GM18505 (cell line): Measurements from ENCODE around the gene PTBP1.
"Not testable (repeated sequence)": the region's sequence is repeated elsewhere in the genome, so short reads cannot be mapped to it uniquely, and the experiment has no call there.

ENCODE experiments used
- ATAC-seq: cut with Tn5 transposase; IDR thresholded peaks from one replicate; pipeline ENCODE4 v1.9.1; 2021; ENCODE audit not compliant: unreplicated experiment
- POLR2A ChIP-seq: IDR thresholded peaks from 4 replicates; pipeline ENCODE4 v1.6.1; 2011; ENCODE audit warnings: borderline replicate concordance; ENCODE audit not compliant: insufficient read depth, insufficient read length; ENCODE audit errors: extremely low read depth

The PTBP1 gene

GRCh38 chr19:825897-826644 lies 28.8 kb downstream of the PTBP1 start:
- no peak for TF ChIP-seq POLR2A
- ATAC-seq = no peak

- ATAC-seq = no peak
- TF ChIP-seq POLR2A = no peak
These were observed 30.1 kb downstream of the PTBP1 start for GRCh38 chr19:827314-827709.

- ATAC-seq = no peak
- no peak for TF ChIP-seq POLR2A
These were observed 30.6 kb downstream of the PTBP1 start, which contains the start of gene AZU1 for GRCh38 chr19:827710-828321. AZU1 (plus strand) TSS chr19:827837; CDS start chr19:827847, 10 bp downstream.

GRCh38 chr19:829129-829758 lies 32.0 kb downstream of the PTBP1 start:
- ATAC-seq = no peak
- no peak for TF ChIP-seq POLR2A

- no peak for TF ChIP-seq POLR2A
These were observed 34.4 kb downstream of the PTBP1 start for GRCh38 chr19:831407-832369.

GRCh38 chr19:834216-834615 lies 37.0 kb downstream of the PTBP1 start:
- no peak for ATAC-seq
- TF ChIP-seq POLR2A = no peak

More at GRCh38 chr19:831407-832369, 34.4 kb downstream of the PTBP1 start:
- ATAC-seq = no peak

GRCh38 chr19:835210-835810 lies 38.1 kb downstream of the PTBP1 start:
- ATAC-seq = no peak

GRCh38 chr19:840519-841206 lies 43.4 kb downstream of the PTBP1 start, which contains the start of gene PRTN3:
PRTN3 (plus strand) TSS chr19:840999; CDS start chr19:841009, 10 bp downstream.
- ATAC-seq = no peak
- no peak for TF ChIP-seq POLR2A

More at GRCh38 chr19:835210-835810, 38.1 kb downstream of the PTBP1 start:
- TF ChIP-seq POLR2A = no peak

GRCh38 chr19:842802-843179 lies 45.5 kb downstream of the PTBP1 start:
- ATAC-seq = not testable (repeated sequence)

- TF ChIP-seq POLR2A = no peak
- ATAC-seq = no peak
These were observed 46.1 kb downstream of the PTBP1 start for GRCh38 chr19:843180-843835.

GRCh38 chr19:843836-844545 lies 46.7 kb downstream of the PTBP1 start:
- no peak for TF ChIP-seq POLR2A
- no peak for ATAC-seq

- no peak for TF ChIP-seq POLR2A
- no peak for ATAC-seq
These were observed 47.3 kb downstream of the PTBP1 start for GRCh38 chr19:844546-844971.
